ENCODE measurements around the gene NOTCH1. TPM values are rescaled to one million over a fixed set of nuclear protein-coding genes. Genes with fewer than 3 reads are reported as not detected.

Gene NOTCH1
- total RNA-seq, 1 donor from 2014 or later = 26.6 TPM

DNA sequence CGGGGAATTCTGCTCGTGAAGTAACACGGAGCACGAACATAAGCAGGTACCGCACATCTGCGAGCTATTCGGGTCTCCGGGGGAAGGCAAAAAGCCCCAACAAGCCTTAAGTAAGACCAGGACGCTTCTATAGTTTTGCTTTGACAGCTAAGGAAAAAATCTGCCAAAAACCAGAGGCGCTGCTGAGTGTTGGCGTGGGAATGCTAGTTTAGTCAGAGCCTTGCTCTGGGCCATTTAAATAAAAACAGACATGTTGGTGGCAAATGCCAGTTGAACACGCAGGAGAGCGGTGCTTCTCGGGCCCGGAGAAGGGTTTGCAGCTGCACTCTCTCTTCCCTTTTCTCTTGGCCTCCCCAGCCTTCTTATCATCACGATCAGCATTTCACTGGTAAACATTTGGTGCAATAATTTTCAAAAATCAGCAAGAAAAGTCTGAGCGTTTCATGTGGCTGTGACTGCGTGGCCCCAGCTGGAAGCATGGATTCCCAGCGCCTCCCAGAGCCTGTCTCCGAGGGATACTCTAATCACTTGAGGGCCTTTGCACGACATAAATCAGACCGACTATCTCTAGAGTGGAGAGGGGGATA lies 6.4 kb upstream of the NOTCH1 start:
- DNase-seq (no peak), ATAC-seq (ENCODE audit: low read depth) (peak; percentile 82)
- Mint-ChIP-seq H3K27me3 (no peaks in the 10 kb centered on the region), H3K4me3 (peak overlapping the region; percentile 72), H3K9me3 (no peaks in the 10 kb centered on the region), H3K4me1 (peaks cover 29% of the 10 kb centered on the region), H3K36me3 (ENCODE audit: low read depth) (no peaks in the 10 kb centered on the region), H3K27ac (peak overlapping the region; percentile 78)
- intact Hi-C loops (cut with micrococcal nuclease) = loop anchor here (1.0 to 2.0 kb wide), 2 partner anchors 13 to 66 kb away; no protein-coding TSS in a partner anchor
- ChIA-PET CTCF (interaction anchor here (1.0 to 1.7 kb wide), 2 partner anchors 21 to 66 kb away, joined by 3 to 4 read pairs; no protein-coding TSS in a partner anchor), POLR2A (interaction anchor here (0.6 to 2.8 kb wide), 9 partner anchors 11 to 1053 kb away, joined by 3 to 25 read pairs (median 6); partner anchors contain the start of gene ARRDC1)
- TF ChIP-seq, protein P1, sequence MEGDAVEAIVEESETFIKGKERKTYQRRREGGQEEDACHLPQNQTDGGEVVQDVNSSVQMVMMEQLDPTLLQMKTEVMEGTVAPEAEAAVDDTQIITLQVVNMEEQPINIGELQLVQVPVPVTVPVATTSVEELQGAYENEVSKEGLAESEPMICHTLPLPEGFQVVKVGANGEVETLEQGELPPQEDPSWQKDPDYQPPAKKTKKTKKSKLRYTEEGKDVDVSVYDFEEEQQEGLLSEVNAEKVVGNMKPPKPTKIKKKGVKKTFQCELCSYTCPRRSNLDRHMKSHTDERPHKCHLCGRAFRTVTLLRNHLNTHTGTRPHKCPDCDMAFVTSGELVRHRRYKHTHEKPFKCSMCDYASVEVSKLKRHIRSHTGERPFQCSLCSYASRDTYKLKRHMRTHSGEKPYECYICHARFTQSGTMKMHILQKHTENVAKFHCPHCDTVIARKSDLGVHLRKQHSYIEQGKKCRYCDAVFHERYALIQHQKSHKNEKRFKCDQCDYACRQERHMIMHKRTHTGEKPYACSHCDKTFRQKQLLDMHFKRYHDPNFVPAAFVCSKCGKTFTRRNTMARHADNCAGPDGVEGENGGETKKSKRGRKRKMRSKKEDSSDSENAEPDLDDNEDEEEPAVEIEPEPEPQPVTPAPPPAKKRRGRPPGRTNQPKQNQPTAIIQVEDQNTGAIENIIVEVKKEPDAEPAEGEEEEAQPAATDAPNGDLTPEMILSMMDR (IDR thresholded peaks at IDR 0.05) = no peak

DNA sequence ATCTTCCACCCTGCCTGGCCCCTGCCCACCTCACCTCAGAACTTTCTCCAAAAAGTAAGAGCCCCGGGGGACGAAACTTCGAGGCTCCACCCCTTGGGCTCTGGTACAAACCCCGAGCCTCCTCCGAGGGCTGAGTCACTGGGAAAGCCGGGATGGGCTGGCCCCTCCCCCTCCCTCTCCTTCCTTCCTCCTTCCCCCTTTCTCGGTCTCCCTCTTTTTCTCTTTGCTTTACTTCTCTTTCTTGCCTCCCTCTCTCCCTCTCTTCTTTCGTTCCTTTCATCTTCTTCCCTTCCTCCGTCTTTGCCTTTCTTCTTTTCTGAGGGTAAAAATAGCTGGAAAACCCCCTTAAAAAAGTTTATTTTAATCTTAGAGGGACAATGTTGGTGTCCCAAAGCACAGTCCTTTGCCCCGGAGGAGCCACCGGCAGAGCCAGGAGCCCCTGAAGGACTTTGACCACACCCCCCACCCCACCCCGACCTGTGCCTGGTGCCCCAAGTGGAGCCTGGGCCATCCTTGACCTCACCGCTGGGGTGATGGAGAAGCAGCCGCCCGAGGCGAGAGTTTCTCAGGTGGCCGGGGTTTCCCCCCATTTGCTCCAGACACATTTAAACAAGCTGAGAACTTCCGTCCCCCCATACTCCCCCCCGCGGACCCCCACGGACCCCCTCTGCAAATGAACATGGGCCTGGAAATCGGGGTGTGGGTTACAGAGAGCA lies 5.7 kb upstream of the NOTCH1 start:
- Mint-ChIP-seq H3K9me3 (no peaks in the 10 kb centered on the region), H3K27me3 (no peaks in the 10 kb centered on the region), H3K4me1 (peaks cover 36% of the 10 kb centered on the region), H3K36me3 (ENCODE audit: low read depth) (no peaks in the 10 kb centered on the region), H3K4me3 (peak overlapping the region; percentile 72), H3K27ac (peak overlapping the region; percentile 78)
- CTCF ChIA-PET = interaction anchor here (1.0 to 1.7 kb wide), 2 partner anchors 20 to 66 kb away, joined by 3 to 4 read pairs; no protein-coding TSS in a partner anchor
- POLR2A ChIA-PET = interaction anchor here (0.6 to 2.8 kb wide), 10 partner anchors 11 to 1054 kb away, joined by 3 to 25 read pairs (median 6); partner anchors contain the start of gene ARRDC1
- ATAC-seq (ENCODE audit: low read depth) (peak; percentile 53), DNase-seq (no peak)
- TF ChIP-seq, protein P1 (IDR thresholded peaks at IDR 0.05) = no peak
- intact Hi-C loops (cut with micrococcal nuclease) = loop anchor here (1.0 to 2.0 kb wide), 2 partner anchors 13 to 67 kb away; no protein-coding TSS in a partner anchor

DNA sequence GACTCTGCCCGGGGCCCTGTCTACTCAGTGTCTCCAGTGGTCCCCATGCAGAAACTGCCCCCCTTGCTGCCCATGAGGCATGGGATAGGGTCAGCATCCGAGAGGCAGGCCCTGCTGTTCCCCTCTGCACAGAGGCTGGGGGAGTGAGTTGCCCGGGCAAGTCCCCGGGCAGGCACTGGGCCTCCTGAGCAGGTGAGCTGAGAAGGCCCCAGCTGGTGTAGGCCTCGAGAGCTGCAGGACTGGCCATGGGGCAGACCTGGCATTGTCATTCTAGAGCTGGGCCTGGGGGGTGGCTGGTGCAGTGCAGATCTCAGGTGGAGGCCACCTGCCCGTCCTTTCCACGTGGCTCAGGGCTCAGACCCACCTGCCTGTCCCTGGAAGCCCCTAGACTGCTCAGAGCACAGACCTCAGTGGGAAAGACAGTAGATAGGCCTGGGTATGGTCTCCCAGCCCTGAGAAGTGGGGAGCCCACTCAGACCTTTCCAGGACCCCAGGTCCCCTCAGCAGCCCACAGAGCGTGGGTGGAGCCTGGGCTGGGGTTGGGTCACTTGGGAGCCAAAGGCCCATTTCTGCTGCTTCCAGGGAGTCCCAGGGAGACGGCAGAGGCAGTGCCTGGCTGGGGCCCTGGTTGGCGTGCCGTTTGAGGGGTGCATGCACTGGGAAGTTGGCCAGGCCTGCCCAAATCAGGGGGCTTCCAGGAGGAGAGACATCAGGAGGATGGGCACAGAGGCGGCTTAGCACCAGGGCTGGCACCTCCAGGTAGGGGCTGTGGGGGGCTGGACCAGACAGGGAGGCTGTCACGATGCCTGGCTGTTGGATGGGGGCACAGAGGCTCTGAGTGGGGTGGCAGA lies 4.8 kb upstream of the NOTCH1 start:
- ATAC-seq (ENCODE audit: low read depth) (no peak), DNase-seq (no peak)
- TF ChIP-seq, protein P1 (IDR thresholded peaks at IDR 0.05) = no peak
- ChIA-PET CTCF (interaction anchor here (1.7 kb wide), 1 partner anchor 67 kb away, joined by 3 read pairs; no protein-coding TSS in a partner anchor), POLR2A (interaction anchor here (2.8 kb wide), 1 partner anchor 11 kb away, joined by 25 read pairs; no protein-coding TSS in a partner anchor)
- no peak overlapping the region for H3K4me3 Mint-ChIP-seq
- H3K27ac Mint-ChIP-seq = no peak overlapping the region
- no peaks in the 10 kb centered on the region for H3K36me3 Mint-ChIP-seq (ENCODE audit: low read depth)
- intact Hi-C loops (cut with micrococcal nuclease) = no loop called here
- H3K9me3 Mint-ChIP-seq = no peaks in the 10 kb centered on the region
- H3K27me3 Mint-ChIP-seq = no peaks in the 10 kb centered on the region
- H3K4me1 Mint-ChIP-seq = peaks cover 34% of the 10 kb centered on the region

DNA sequence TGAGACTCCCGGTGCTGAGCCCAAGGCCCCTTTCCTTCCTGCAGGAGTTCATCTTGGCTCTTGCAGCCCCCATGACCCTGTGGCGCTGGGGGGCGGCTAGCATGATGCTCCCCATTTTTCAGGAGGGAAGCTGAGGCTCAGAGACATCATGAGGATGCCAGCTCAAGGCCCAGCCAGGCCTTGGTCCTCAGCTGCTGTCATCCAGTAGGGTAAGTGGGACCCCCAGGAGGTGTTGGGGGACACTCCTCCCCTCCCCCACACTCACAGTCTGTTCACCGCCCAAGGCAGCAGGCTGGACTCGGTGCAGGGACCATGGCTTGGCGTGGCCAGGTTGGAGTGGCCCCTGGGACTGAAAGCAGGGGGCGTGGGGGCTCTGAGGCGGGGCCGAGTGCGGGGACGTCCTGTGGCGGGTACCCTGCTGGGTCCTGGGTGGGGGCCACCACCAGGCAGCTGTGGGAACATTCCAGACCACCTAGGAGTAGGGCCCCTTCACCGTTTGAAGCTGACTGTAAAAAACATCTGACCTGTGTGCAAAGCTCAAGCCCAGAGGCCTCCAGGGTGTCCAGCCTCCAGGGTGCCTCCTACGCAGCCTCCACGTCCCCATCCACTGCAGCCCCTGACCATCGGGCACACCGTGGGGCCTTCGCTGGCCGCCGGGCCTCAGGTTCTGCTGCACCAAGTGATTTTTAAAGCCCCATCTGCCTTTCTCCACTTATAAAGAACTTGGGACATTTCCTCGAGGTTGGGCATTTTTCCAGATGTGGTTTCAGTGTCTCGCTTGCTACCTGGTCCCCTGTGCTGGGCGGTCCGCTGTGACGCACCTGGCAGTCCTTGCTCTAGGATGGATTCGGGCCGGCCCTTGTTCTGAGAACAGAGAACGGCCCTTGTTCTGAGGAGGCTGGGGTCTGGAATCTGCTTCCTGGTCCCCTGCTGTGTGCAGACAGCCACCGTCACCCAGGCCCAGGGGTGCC lies 3.4 kb upstream of the NOTCH1 start:
- no peak for ATAC-seq (ENCODE audit: low read depth)
- TF ChIP-seq, protein P1 (IDR thresholded peaks at IDR 0.05) = no peak

More for the DNA sequence above, 3.4 kb upstream of the NOTCH1 start:
- ChIA-PET POLR2A (interaction anchor here (0.7 kb wide), 1 partner anchor 11 kb away, joined by 3 read pairs; no protein-coding TSS in a partner anchor), CTCF (no interaction called here)
- H3K27me3 Mint-ChIP-seq = no peaks in the 10 kb centered on the region
- peaks cover 38% of the 10 kb centered on the region for H3K4me1 Mint-ChIP-seq
- no peak overlapping the region for H3K4me3 Mint-ChIP-seq
- H3K27ac Mint-ChIP-seq = no peak overlapping the region
- no peak for DNase-seq
- H3K9me3 Mint-ChIP-seq = no peaks in the 10 kb centered on the region
- intact Hi-C loops (cut with micrococcal nuclease) = no loop called here
- no peaks in the 10 kb centered on the region for H3K36me3 Mint-ChIP-seq (ENCODE audit: low read depth)

Measured in activated B cell treated with CpG ODN at 0.5 μM for 24 hours (primary cell).